Measurements from ENCODE around the gene GANAB.
"Not testable (repeated sequence)": the region's sequence is repeated elsewhere in the genome, so short reads cannot be mapped to it uniquely, and the experiment has no call there.

DNA sequence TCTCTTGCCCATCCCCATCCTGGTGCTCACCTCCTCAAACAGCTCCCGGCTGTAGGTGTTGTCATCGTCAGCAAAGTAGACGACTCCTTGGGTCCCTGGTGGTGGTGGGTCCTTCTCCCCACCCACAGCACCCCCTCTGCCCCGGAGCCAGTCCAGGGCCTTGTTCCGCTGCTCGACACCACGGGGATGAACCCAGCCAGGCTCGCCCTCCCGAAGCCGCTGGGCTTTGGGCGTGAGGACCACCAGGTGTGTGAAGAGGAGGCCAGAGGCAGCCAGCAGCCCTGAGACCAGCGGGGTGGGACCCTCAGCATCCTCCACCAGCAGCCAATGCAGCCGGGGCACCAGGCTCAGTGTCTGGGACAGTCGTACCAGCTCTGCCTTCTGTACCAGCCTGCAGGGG, 29.5 kb downstream of the GANAB start:
- TF ChIP-seq, protein P1, sequence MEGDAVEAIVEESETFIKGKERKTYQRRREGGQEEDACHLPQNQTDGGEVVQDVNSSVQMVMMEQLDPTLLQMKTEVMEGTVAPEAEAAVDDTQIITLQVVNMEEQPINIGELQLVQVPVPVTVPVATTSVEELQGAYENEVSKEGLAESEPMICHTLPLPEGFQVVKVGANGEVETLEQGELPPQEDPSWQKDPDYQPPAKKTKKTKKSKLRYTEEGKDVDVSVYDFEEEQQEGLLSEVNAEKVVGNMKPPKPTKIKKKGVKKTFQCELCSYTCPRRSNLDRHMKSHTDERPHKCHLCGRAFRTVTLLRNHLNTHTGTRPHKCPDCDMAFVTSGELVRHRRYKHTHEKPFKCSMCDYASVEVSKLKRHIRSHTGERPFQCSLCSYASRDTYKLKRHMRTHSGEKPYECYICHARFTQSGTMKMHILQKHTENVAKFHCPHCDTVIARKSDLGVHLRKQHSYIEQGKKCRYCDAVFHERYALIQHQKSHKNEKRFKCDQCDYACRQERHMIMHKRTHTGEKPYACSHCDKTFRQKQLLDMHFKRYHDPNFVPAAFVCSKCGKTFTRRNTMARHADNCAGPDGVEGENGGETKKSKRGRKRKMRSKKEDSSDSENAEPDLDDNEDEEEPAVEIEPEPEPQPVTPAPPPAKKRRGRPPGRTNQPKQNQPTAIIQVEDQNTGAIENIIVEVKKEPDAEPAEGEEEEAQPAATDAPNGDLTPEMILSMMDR (conservative IDR thresholded peaks at IDR 0.05; ENCODE audit: low read depth in 2 of 2), result not testable (repeated sequence)
- not testable (repeated sequence) for TF ChIP-seq EZH2 (IDR thresholded peaks at IDR 0.05; ENCODE audit: low read depth, unreplicated experiment); STAT1 (IDR thresholded peaks at IDR 0.05; ENCODE audit: unreplicated experiment); ETS1 (IDR thresholded peaks at IDR 0.05); POLR2AphosphoS5 (IDR thresholded peaks at IDR 0.05; ENCODE audit: low read depth); CREB1 (CRISPR knock-in tag; IDR thresholded peaks at IDR 0.05; ENCODE audit: low read depth); EZH2phosphoT487 (IDR thresholded peaks at IDR 0.05; ENCODE audit: unreplicated experiment); ZNF114 (CRISPR knock-in tag; IDR thresholded peaks at IDR 0.05); JUNB (IDR thresholded peaks at IDR 0.05; ENCODE audit: unreplicated experiment)

Data from GM23338 (cell line).